Endothelial cell of umbilical vein (primary cell): ENCODE results near the gene ZDHHC9. TPM values are rescaled to one million over a fixed set of nuclear protein-coding genes. Genes with fewer than 3 reads are reported as not detected.

Experiments used
- BruUV-seq: library from RNA; stranded (reverse); fragments of 400-500 nt; replicated peaks from 2 replicates; lab custom pipeline; 2021; lab: Mats Ljungman, UMichigan
- CTCF ChIA-PET: fragments of 300-600, 350-600 bp; sonication (Branson Sonifier 250); formaldehyde crosslinking; loops from one replicate; lab custom pipeline; 2021; ENCODE audit warnings: antibody characterized with exemption, inconsistent platforms; lab: Charles Lee
- POLR2A ChIA-PET: fragments of 300-600, 350-600 bp; sonication (Branson Sonifier 250); formaldehyde crosslinking; loops from one replicate; lab custom pipeline; 2021; ENCODE audit warnings: antibody characterized with exemption, inconsistent platforms; lab: Charles Lee
- DNase-seq: peaks from one replicate; pipeline ENCODE4 v3.0.0-alpha.2; 2011; ENCODE audit warnings: low read depth, low spot score
- FAIRE-seq: peaks from 2 replicates; lab custom pipeline; 2011; peaks lifted over from hg19 to GRCh38; lab: Jason Lieb, UNC
- H2AFZ ChIP-seq: 2 replicates; pipeline ENCODE4 v1.6.0; 2012; ENCODE audit warnings: low read depth, low read length, control low read depth, inconsistent platforms
- H3K27ac ChIP-seq: 2 replicates; pipeline ENCODE4 v1.5.1; 2011; ENCODE audit warnings: low read depth, mild to moderate bottlenecking, control low read depth, low read length, moderate library complexity; ENCODE audit not compliant: insufficient read depth
- H3K27me3 ChIP-seq, 2 experiments: 2 replicates each; pipeline versions ENCODE4 v1.6.0 to v1.6.1; 2011; ENCODE audit warnings: low read length in 2 of 2, mixed read lengths in 1 of 2; ENCODE audit not compliant: control insufficient read depth in 2 of 2, insufficient read depth in 2 of 2
- H3K36me3 ChIP-seq, 2 experiments: 2 replicates in 1 of 2; 3 replicates in 1 of 2; pipeline ENCODE4 v1.5.1; 2011; ENCODE audit warnings: low read length in 2 of 2, mild to moderate bottlenecking in 1 of 2, moderate library complexity in 1 of 2; ENCODE audit not compliant: control insufficient read depth in 2 of 2, insufficient read depth in 2 of 2; ENCODE audit errors: extremely low read depth in 1 of 2
- H3K4me1 ChIP-seq: 3 replicates; pipeline ENCODE4 v1.5.1; 2011; ENCODE audit warnings: mild to moderate bottlenecking, low read length; ENCODE audit not compliant: control insufficient read depth, insufficient read depth; ENCODE audit errors: extremely low read depth
- H3K4me2 ChIP-seq: 2 replicates; pipeline ENCODE4 v1.6.1; 2011; ENCODE audit warnings: low read length, control low read depth, mixed read lengths; ENCODE audit not compliant: insufficient read depth
- H3K4me3 ChIP-seq, 3 experiments: fragments of 200-600 bp in 1 of 3; sonication (generic), shearing (Covaris generic) in 1 of 3; replicated peaks in 1 of 3; 2 replicates each; pipeline ENCODE4 v1.5.1; 2011 to 2016; ENCODE audit warnings: control low read depth in 3 of 3, low read length in 3 of 3, mild to moderate bottlenecking in 2 of 3, inconsistent platforms in 1 of 3, low read depth in 1 of 3, moderate library complexity in 1 of 3; ENCODE audit not compliant: insufficient read depth in 1 of 3
- H3K79me2 ChIP-seq: 2 replicates; pipeline ENCODE4 v1.6.0; 2012; ENCODE audit warnings: low read length, inconsistent platforms; ENCODE audit not compliant: control insufficient read depth, insufficient read depth
- H3K9ac ChIP-seq: replicated peaks from 2 replicates; pipeline ENCODE3; 2011; ENCODE audit warnings: low read length, control low read depth; ENCODE audit not compliant: insufficient read depth; ENCODE audit errors: extremely low read depth
- H3K9me1 ChIP-seq: replicated peaks from 3 replicates; pipeline ENCODE4 v1.6.0; 2011; ENCODE audit warnings: mild to moderate bottlenecking, low read length; ENCODE audit not compliant: control insufficient read depth, insufficient read depth; ENCODE audit errors: extremely low read depth
- H3K9me3 ChIP-seq: replicated peaks from 2 replicates; pipeline ENCODE4 v1.5.1; 2012; ENCODE audit warnings: low read length, inconsistent platforms; ENCODE audit not compliant: control insufficient read depth, insufficient read depth
- H4K20me1 ChIP-seq: replicated peaks from 2 replicates; pipeline ENCODE3; 2011; ENCODE audit warnings: mild to moderate bottlenecking, low read length; ENCODE audit not compliant: control insufficient read depth, insufficient read depth; ENCODE audit errors: extremely low read depth
- EZH2 ChIP-seq: IDR thresholded peaks from 2 replicates; pipeline ENCODE4 v1.6.1; 2012; ENCODE audit warnings: borderline replicate concordance, low read depth, mild to moderate bottlenecking, moderate library complexity, low read length, inconsistent platforms; ENCODE audit not compliant: severe bottlenecking
- FOS ChIP-seq: IDR thresholded peaks from 2 replicates; pipeline ENCODE4 v1.6.1; 2011; ENCODE audit warnings: mild to moderate bottlenecking, low read length, moderate library complexity, borderline replicate concordance; ENCODE audit not compliant: insufficient read depth
- GATA2 ChIP-seq: IDR thresholded peaks from 2 replicates; pipeline ENCODE4 v1.7.0; 2011; ENCODE audit warnings: low read depth, mild to moderate bottlenecking, moderate library complexity, mixed read lengths, low read length; ENCODE audit not compliant: insufficient read length, insufficient read depth
- JUN ChIP-seq: IDR thresholded peaks from 2 replicates; pipeline ENCODE4 v1.6.1; 2011; ENCODE audit warnings: borderline replicate concordance, low read depth; ENCODE audit not compliant: insufficient read length, insufficient read depth
- MYC ChIP-seq: IDR thresholded peaks from one replicate; pipeline ENCODE4 v1.6.1; 2011; ENCODE audit warnings: mild to moderate bottlenecking, low read depth, low read length
- POLR2A ChIP-seq: IDR thresholded peaks from 2 replicates; pipeline ENCODE4 v1.6.1; 2012; ENCODE audit warnings: low read depth, mild to moderate bottlenecking, control low read depth, low read length
- POLR2AphosphoS5 ChIP-seq: IDR thresholded peaks from 2 replicates; pipeline ENCODE4 v1.6.1; 2012; ENCODE audit warnings: low read depth, mild to moderate bottlenecking, control low read depth, low read length, moderate library complexity; ENCODE audit not compliant: insufficient read depth
- dilution Hi-C: fragments of 300-500 bp; cut with MboI; formaldehyde crosslinking; loops from one replicate; pipeline ENCODE4 v1.15.0; 2019; ENCODE audit warnings: low sequenced_read_pairs; ENCODE audit not compliant: extremely low pct_ligation_motif_present
- intact Hi-C: fragments of 100-400 bp; cut with micrococcal nuclease; formaldehyde crosslinking; loops from one replicate; pipeline ENCODE4 v1.10.0; 2022
- polyA plus RNA-seq, 4 experiments: library from polyadenylated mRNA; depleted of rRNA in 3 of 4; stranded (reverse) in 3 of 4; unstranded in 1 of 4; fragments of >200 nt; gene quantifications; 2 replicates each; pipeline versions ENCODE4 v1.2.1 to v1.2.3, GENCODE V29; 2011 to 2012; ENCODE audit warnings: missing spikeins in 1 of 4
- total RNA-seq: library from RNA; stranded (reverse); gene quantifications from 2 replicates; pipeline ENCODE4 v1.2.3, GENCODE V29; 2021
- TF ChIP-seq, protein P1 (sequence below): IDR thresholded peaks from 2 replicates; pipeline ENCODE4 v1.6.1; 2011; ENCODE audit not compliant: insufficient read depth, insufficient read length
- TF ChIP-seq, protein P2 (sequence below), 2 donors: IDR thresholded peaks; 1 replicate in 1 of 2; 2 replicates in 1 of 2; pipeline ENCODE4 v1.5.1; 2011; ENCODE audit warnings: low read length in 2 of 2, mild to moderate bottlenecking in 2 of 2, moderate library complexity in 2 of 2, control low read depth in 1 of 2, inconsistent platforms in 1 of 2, low read depth in 1 of 2; ENCODE audit not compliant: insufficient read depth in 1 of 2; ENCODE audit errors: extremely low read depth in 1 of 2

Gene ZDHHC9
- total and polyA plus RNA-seq, 2 donors (not counting 3 experiments of a cell fraction or from before 2014, with no cell fraction given) = 27.4 to 33.6 TPM

DNA sequence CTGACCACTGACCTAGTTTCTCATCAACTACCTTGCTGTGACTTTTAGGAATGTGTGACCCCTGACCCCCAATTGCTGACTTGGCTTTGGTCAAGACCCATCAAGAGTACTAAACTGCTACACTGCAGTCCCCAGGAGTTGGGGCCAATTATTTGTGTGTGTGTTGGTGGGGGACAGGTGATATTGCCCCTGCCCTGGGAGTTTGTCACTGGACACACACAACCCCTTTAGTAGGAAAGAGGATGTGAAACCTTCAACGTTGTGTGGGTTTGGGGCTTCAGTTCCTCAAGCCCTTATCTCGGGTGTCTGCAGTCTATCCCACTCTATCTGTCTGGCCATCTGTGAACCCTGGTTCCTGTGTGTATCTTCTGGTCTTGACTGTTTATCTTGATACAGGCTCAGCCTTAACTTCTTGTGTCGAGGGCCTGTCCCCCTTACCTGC lies 57.5 kb downstream of the ZDHHC9 start:
- no peaks in the 10 kb centered on the region for H3K79me2 ChIP-seq
- FAIRE-seq = no peak
- POLR2A ChIA-PET = no interaction called here

DNA sequence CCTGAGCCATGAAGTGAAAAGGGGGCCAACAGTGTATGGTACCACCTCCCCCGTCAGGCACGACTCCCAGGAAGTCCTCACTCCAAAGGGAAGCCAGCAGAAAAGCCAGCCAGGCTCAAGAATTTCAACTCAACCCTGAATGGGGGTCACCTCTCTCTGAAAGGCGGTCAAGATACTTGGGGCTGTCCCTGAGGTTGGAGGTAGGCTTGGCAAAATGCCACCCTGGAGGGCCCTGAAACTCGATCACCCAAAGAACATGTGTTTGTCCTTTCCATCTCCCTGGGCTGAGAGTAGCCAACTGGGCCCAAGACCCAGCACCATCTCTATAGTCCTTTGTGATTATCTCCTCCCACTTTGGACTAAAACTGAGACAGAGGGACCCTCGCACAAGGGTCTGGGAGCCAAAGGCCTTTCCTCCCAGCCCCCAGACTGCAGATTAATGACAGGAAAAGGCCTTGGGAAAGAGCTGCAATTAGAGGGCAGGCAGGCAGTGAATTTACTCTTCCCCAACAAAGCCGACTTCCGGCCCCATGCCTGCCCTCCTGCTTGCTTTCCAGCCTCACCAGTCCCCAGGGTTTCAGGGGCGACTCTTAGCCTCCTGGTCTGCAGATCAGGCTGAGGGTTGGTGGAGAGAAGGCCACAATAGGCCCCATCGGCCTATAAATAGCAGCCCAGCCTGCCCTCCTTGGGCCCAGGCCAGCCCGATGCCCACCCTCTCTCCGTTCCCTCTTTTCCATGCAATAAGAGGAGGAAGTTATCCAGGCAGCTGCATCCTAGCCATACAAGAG lies 58.3 kb downstream of the ZDHHC9 start:
- Histone ChIP-seq H3K27ac (no peak overlapping the region), H3K4me3 (no peak overlapping the region), H3K4me1 (no peaks in the 10 kb centered on the region), H3K9ac (no peak overlapping the region), H3K36me3 (no peaks in the 10 kb centered on the region), H4K20me1 (no peaks in the 10 kb centered on the region), H3K9me3 (no peaks in the 10 kb centered on the region), H3K79me2 (no peaks in the 10 kb centered on the region), H3K4me2 (no peak overlapping the region), H3K9me1 (no peaks in the 10 kb centered on the region), H3K27me3 (no peaks in the 10 kb centered on the region), H2AFZ (no peak overlapping the region)
- dilution Hi-C loops = no loop called here
- no peak for FAIRE-seq
- intact Hi-C loops = no loop called here
- CTCF ChIA-PET = no interaction called here
- DNase-seq = no peak
- POLR2A ChIA-PET = no interaction called here
- BruUV-seq = no TSS peak
- TF ChIP-seq GATA2 (no peak), FOS (no peak), EZH2 (no peak), MYC (no peak), POLR2AphosphoS5 (no peak), POLR2A (no peak), JUN (no peak)
- TF ChIP-seq, protein P1, sequence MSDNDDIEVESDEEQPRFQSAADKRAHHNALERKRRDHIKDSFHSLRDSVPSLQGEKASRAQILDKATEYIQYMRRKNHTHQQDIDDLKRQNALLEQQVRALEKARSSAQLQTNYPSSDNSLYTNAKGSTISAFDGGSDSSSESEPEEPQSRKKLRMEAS = no peak
- TF ChIP-seq, protein P2, sequence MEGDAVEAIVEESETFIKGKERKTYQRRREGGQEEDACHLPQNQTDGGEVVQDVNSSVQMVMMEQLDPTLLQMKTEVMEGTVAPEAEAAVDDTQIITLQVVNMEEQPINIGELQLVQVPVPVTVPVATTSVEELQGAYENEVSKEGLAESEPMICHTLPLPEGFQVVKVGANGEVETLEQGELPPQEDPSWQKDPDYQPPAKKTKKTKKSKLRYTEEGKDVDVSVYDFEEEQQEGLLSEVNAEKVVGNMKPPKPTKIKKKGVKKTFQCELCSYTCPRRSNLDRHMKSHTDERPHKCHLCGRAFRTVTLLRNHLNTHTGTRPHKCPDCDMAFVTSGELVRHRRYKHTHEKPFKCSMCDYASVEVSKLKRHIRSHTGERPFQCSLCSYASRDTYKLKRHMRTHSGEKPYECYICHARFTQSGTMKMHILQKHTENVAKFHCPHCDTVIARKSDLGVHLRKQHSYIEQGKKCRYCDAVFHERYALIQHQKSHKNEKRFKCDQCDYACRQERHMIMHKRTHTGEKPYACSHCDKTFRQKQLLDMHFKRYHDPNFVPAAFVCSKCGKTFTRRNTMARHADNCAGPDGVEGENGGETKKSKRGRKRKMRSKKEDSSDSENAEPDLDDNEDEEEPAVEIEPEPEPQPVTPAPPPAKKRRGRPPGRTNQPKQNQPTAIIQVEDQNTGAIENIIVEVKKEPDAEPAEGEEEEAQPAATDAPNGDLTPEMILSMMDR (IDR thresholded peaks at IDR 0.05; ENCODE audit: extremely low read depth in 1 of 2, insufficient read depth in 1 of 2, low read depth in 1 of 2, low read length in 2 of 2) = no peak

More for the DNA sequence above, 57.5 kb downstream of the ZDHHC9 start:
- H3K4me2 ChIP-seq = no peak overlapping the region
- no TSS peak for BruUV-seq
- no peak overlapping the region for H3K9ac ChIP-seq
- no peak overlapping the region for H3K4me3 ChIP-seq
- no peaks in the 10 kb centered on the region for H3K9me1 ChIP-seq
- no peak for DNase-seq
- no peak overlapping the region for H3K27ac ChIP-seq
- no peak for TF ChIP-seq GATA2
- TF ChIP-seq, protein P2 (IDR thresholded peaks at IDR 0.05; ENCODE audit: extremely low read depth in 1 of 2, insufficient read depth in 1 of 2, low read depth in 1 of 2, low read length in 2 of 2) = no peak
- TF ChIP-seq MYC = no peak
- no peak for TF ChIP-seq POLR2A
- intact Hi-C loops = no loop called here
- dilution Hi-C loops = no loop called here
- no peaks in the 10 kb centered on the region for H3K9me3 ChIP-seq
- H3K36me3 ChIP-seq = no peaks in the 10 kb centered on the region
- H4K20me1 ChIP-seq = no peaks in the 10 kb centered on the region
- CTCF ChIA-PET = no interaction called here
- H3K27me3 ChIP-seq = no peaks in the 10 kb centered on the region
- H3K4me1 ChIP-seq = no peaks in the 10 kb centered on the region
- no peak overlapping the region for H2AFZ ChIP-seq
